ENCODE data around the gene THRA.

GRCh38 chr17:40015998-40016985, 46.5 kb upstream of the THRA start:
- TF ChIP-seq CTCF (IDR thresholded peaks at IDR 0.05) (no peak), POLR2A (IDR thresholded peaks at IDR 0.05) (no peak)

Measured in testis (tissue), 2 donors.